OCI-LY7 (cell line): Measurements from ENCODE around the gene SUMF1. TPM values are rescaled to one million over a fixed set of nuclear protein-coding genes. Genes with fewer than 3 reads are reported as not detected.

Source experiments
- BruUV-seq: library from RNA; stranded (reverse); fragments of 400-500 nt; replicated peaks from 2 replicates; lab custom pipeline; 2021; lab: Mats Ljungman, UMichigan
- CTCF ChIA-PET: fragments of 300-600 bp; sonication (Branson Sonifier 250); formaldehyde crosslinking; loops from one replicate; lab custom pipeline; 2022; ENCODE audit warnings: antibody characterized with exemption; ENCODE audit not compliant: unreplicated experiment; lab: Charles Lee
- POLR2A ChIA-PET: fragments of 300-600 bp; sonication (Branson Sonifier 250); formaldehyde crosslinking; loops from one replicate; lab custom pipeline; 2022; ENCODE audit warnings: antibody characterized with exemption; lab: Charles Lee
- DNase-seq: peaks from one replicate; pipeline ENCODE4 v3.0.0-alpha.2; 2015; ENCODE audit warnings: low spot score
- H2AFZ ChIP-seq: fragments of 200-600 bp; sonication (generic), shearing (Covaris generic); 2 replicates; pipeline ENCODE4 v1.6.1; 2014; ENCODE audit warnings: mild to moderate bottlenecking, antibody characterized with exemption, low read length, moderate library complexity
- H3K27ac ChIP-seq: fragments of 200-600 bp; sonication (generic); 2 replicates; pipeline ENCODE4 v1.5.1; 2014; ENCODE audit warnings: mixed run types, low read depth, mild to moderate bottlenecking, moderate library complexity, low read length, inconsistent platforms; ENCODE audit not compliant: poor library complexity, severe bottlenecking
- H3K36me3 ChIP-seq: fragments of 200-600 bp; sonication (generic); 2 replicates; pipeline ENCODE4 v1.6.1; 2014; ENCODE audit warnings: mild to moderate bottlenecking, antibody characterized with exemption, low read length, moderate library complexity, mixed read lengths; ENCODE audit not compliant: insufficient read depth
- H3K4me1 ChIP-seq: fragments of 200-600 bp; sonication (generic); 2 replicates; pipeline ENCODE4 v1.5.1; 2014; ENCODE audit warnings: mild to moderate bottlenecking, low read length; ENCODE audit not compliant: insufficient read depth, poor library complexity, severe bottlenecking
- H3K4me2 ChIP-seq: fragments of 200-600 bp; sonication (generic); 2 replicates; pipeline ENCODE4 v1.6.1; 2014; ENCODE audit warnings: mild to moderate bottlenecking, low read length
- H3K4me3 ChIP-seq: fragments of 200-600 bp; sonication (generic); 2 replicates; pipeline ENCODE4 v1.5.1; 2014; ENCODE audit warnings: mild to moderate bottlenecking, low read depth, low read length; ENCODE audit not compliant: poor library complexity, severe bottlenecking
- H3K79me2 ChIP-seq: fragments of 200-600 bp; sonication (generic); 2 replicates; pipeline ENCODE4 v1.6.1; 2016; ENCODE audit warnings: low read depth, mild to moderate bottlenecking, low read length, moderate library complexity, mixed read lengths; ENCODE audit not compliant: insufficient read depth
- H3K9me2 ChIP-seq: fragments of 200-600 bp; sonication (generic); 2 replicates; pipeline ENCODE4 v1.6.1; 2016; ENCODE audit warnings: mild to moderate bottlenecking, low read length, mixed read lengths; ENCODE audit not compliant: insufficient read depth
- H3K9me3 ChIP-seq: fragments of 200-600 bp; sonication (generic); 2 replicates; pipeline ENCODE4 v1.6.1; 2014; ENCODE audit warnings: mild to moderate bottlenecking, mixed run types, low read length, mixed read lengths
- H4K20me1 ChIP-seq: fragments of 200-600 bp; sonication (generic); 2 replicates; pipeline ENCODE4 v1.6.1; 2014; ENCODE audit warnings: mild to moderate bottlenecking, antibody characterized with exemption, low read length, moderate library complexity, mixed read lengths; ENCODE audit not compliant: insufficient read depth
- EZH2phosphoT487 ChIP-seq: fragments of 200-600 bp; sonication (generic); IDR thresholded peaks from 2 replicates; pipeline ENCODE4 v1.6.1; 2018; ENCODE audit warnings: low read depth, borderline replicate concordance, mild to moderate bottlenecking, mixed run types, antibody characterized with exemption, low read length, moderate library complexity, mixed read lengths
- intact Hi-C: fragments of 100-400 bp; cut with micrococcal nuclease; formaldehyde crosslinking; loops from one replicate; pipeline ENCODE4 v1.10.0; 2022; ENCODE audit not compliant: unreplicated experiment
- total RNA-seq, 2 experiments: library from RNA; depleted of rRNA in 1 of 2; stranded (reverse); fragments of >200 nt in 1 of 2; shearing (Covaris generic) in 1 of 2; gene quantifications; 2 replicates each; pipeline ENCODE4 v1.2.3, GENCODE V29; 2014 to 2022
- TF ChIP-seq, protein P1 (sequence below): fragments of 200-600 bp; sonication (generic); conservative IDR thresholded peaks from 2 replicates; pipeline ENCODE4 v1.5.1; 2014; ENCODE audit warnings: mild to moderate bottlenecking, antibody characterized with exemption, low read length, moderate library complexity, mixed read lengths

Gene SUMF1
- total RNA-seq, 2 experiments from 2014 or later, result 9.1 to 11.9 TPM

GRCh38 chr3:4321732-4322131, 145.3 kb downstream of the SUMF1 start:
- no peaks in the 10 kb centered on the region for H3K9me2 ChIP-seq
- peaks cover 18% of the 10 kb centered on the region; the same call in 1 of the 2 replicates for H3K36me3 ChIP-seq
- H3K9me3 ChIP-seq, result peaks cover 3% of the 10 kb centered on the region; the same call in 1 of the 2 replicates
- POLR2A ChIA-PET, result interaction anchor here (0.7 to 0.9 kb wide), 2 partner anchors 11 to 395 kb away, joined by 3 to 4 read pairs; no protein-coding TSS in a partner anchor
- no peaks in the 10 kb centered on the region for H3K4me1 ChIP-seq
- CTCF ChIA-PET, result no interaction called here
- H3K79me2 ChIP-seq, result no peaks in the 10 kb centered on the region
- DNase-seq, result no peak
- intact Hi-C loops, result no loop called here
- no peak overlapping the region for H2AFZ ChIP-seq
- no TSS peak for BruUV-seq
- no peak for TF ChIP-seq EZH2phosphoT487
- TF ChIP-seq, protein P1, sequence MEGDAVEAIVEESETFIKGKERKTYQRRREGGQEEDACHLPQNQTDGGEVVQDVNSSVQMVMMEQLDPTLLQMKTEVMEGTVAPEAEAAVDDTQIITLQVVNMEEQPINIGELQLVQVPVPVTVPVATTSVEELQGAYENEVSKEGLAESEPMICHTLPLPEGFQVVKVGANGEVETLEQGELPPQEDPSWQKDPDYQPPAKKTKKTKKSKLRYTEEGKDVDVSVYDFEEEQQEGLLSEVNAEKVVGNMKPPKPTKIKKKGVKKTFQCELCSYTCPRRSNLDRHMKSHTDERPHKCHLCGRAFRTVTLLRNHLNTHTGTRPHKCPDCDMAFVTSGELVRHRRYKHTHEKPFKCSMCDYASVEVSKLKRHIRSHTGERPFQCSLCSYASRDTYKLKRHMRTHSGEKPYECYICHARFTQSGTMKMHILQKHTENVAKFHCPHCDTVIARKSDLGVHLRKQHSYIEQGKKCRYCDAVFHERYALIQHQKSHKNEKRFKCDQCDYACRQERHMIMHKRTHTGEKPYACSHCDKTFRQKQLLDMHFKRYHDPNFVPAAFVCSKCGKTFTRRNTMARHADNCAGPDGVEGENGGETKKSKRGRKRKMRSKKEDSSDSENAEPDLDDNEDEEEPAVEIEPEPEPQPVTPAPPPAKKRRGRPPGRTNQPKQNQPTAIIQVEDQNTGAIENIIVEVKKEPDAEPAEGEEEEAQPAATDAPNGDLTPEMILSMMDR, result no peak
- no peak overlapping the region for H3K4me2 ChIP-seq
- H3K4me3 ChIP-seq, result no peak overlapping the region
- no peak overlapping the region for H3K27ac ChIP-seq
- H4K20me1 ChIP-seq, result no peaks in the 10 kb centered on the region

- no TSS peak for BruUV-seq
- intact Hi-C loops, result no loop called here
- ChIA-PET POLR2A (interaction anchor here (0.6 to 0.7 kb wide), 2 partner anchors 28 to 1495 kb away, joined by 3 to 4 read pairs; no protein-coding TSS in a partner anchor), CTCF (no interaction called here)
- H3K36me3 ChIP-seq, result peaks cover 25% of the 10 kb centered on the region; the same call in 1 of the 2 replicates
- no peak overlapping the region for H3K4me3 ChIP-seq
- no peak for DNase-seq
- TF ChIP-seq EZH2phosphoT487, result no peak
- TF ChIP-seq, protein P1, result no peak
- no peaks in the 10 kb centered on the region for H3K9me3 ChIP-seq
- no peak overlapping the region for H3K27ac ChIP-seq
- no peak overlapping the region for H3K4me2 ChIP-seq
- H2AFZ ChIP-seq, result no peak overlapping the region
- H3K79me2 ChIP-seq, result no peaks in the 10 kb centered on the region
- no peaks in the 10 kb centered on the region for H4K20me1 ChIP-seq
- H3K9me2 ChIP-seq, result no peaks in the 10 kb centered on the region
- no peaks in the 10 kb centered on the region for H3K4me1 ChIP-seq
Measured at GRCh38 chr3:4320096-4320911, 146.8 kb downstream of the SUMF1 start.

GRCh38 chr3:4314688-4315087, 152.4 kb downstream of the SUMF1 start:
- Histone ChIP-seq H3K36me3 (peaks cover 55% of the 10 kb centered on the region; the same call in 1 of the 2 replicates), H3K9me3 (no peaks in the 10 kb centered on the region), H3K4me3 (no peak overlapping the region), H3K9me2 (no peaks in the 10 kb centered on the region), H4K20me1 (0 out of 2 replicates have a peak, but pooled peaks cover 6% of the 10 kb centered on the region), H2AFZ (no peak overlapping the region), H3K27ac (no peak overlapping the region), H3K4me1 (no peaks in the 10 kb centered on the region), H3K4me2 (no peak overlapping the region), H3K79me2 (no peaks in the 10 kb centered on the region)
- no TSS peak for BruUV-seq
- intact Hi-C loops, result no loop called here
- ChIA-PET POLR2A (interaction anchor here (1.2 kb wide), 1 partner anchor 9 kb away, joined by 4 read pairs; no protein-coding TSS in a partner anchor), CTCF (no interaction called here)
- peak; percentile 11 for DNase-seq
- TF ChIP-seq, protein P1, result peak; percentile 77
- no peak for TF ChIP-seq EZH2phosphoT487
